GM12878 (cell line): Measurements from ENCODE around the gene SNAI3. TPM values are rescaled to one million over a fixed set of nuclear protein-coding genes. Genes with fewer than 3 reads are reported as not detected.

ENCODE experiments used
- ATAC-seq: fragments of 200-7000 bp; cut with Tn5 transposase; 3 replicates; pipeline ENCODE4 v1.9.1; 2020; ENCODE audit warnings: mild to moderate bottlenecking, moderate library complexity
- BruUV-seq: library from RNA; stranded (reverse); fragments of 400-500 nt; replicated peaks from 2 replicates; lab custom pipeline; 2021; lab: Mats Ljungman, UMichigan
- CTCF ChIA-PET: fragments of 300-600 bp; sonication (Branson Sonifier 250); formaldehyde crosslinking; extraction: SDS; loops from one replicate; lab custom pipeline; 2021; ENCODE audit warnings: inconsistent platforms; lab: Yijun Ruan, JAX
- POLR2A ChIA-PET: fragments of 350-600 bp; formaldehyde crosslinking; extraction: SDS; loops from one replicate; lab custom pipeline; 2021; ENCODE audit warnings: inconsistent platforms; lab: Charles Lee
- RAD21 ChIA-PET: fragments of 300-600 bp; sonication (Branson Sonifier 250); formaldehyde crosslinking; loops from one replicate; lab custom pipeline; 2023; ENCODE audit warnings: antibody characterized with exemption; ENCODE audit not compliant: unreplicated experiment; lab: Charles Lee
- SMC1A ChIA-PET: fragments of 300-600 bp; sonication (Branson Sonifier 250); formaldehyde crosslinking; loops from one replicate; lab custom pipeline; 2023; ENCODE audit not compliant: unreplicated experiment, uncharacterized antibody; lab: Charles Lee
- DNase-seq: peaks from one replicate; pipeline ENCODE4 v3.0.0-alpha.2; 2011; ENCODE audit warnings: low read depth, low spot score
- FAIRE-seq: peaks from 3 replicates; lab custom pipeline; 2011; peaks lifted over from hg19 to GRCh38; lab: Jason Lieb, UNC
- H2AFZ ChIP-seq: 2 replicates; pipeline ENCODE4 v1.6.0; 2011; ENCODE audit warnings: low read depth, low read length, control low read depth; ENCODE audit not compliant: control insufficient read depth
- H3K27ac ChIP-seq: 2 replicates; pipeline ENCODE4 v1.5.1; 2011; ENCODE audit warnings: control low read depth; ENCODE audit not compliant: control insufficient read depth, insufficient read depth
- H3K27me3 ChIP-seq, 2 experiments: replicated peaks in 1 of 2; 2 replicates each; pipeline versions ENCODE4 v1.6.0 to v1.6.1; 2011; ENCODE audit warnings: low read length in 1 of 2; ENCODE audit not compliant: control insufficient read depth in 2 of 2, insufficient read depth in 2 of 2
- H3K36me3 ChIP-seq, 2 experiments: 2 replicates each; pipeline ENCODE4 v1.5.1; 2011; ENCODE audit warnings: low read length in 1 of 2; ENCODE audit not compliant: control insufficient read depth in 2 of 2, insufficient read depth in 2 of 2
- H3K4me1 ChIP-seq: 2 replicates; pipeline ENCODE4 v1.6.1; 2011; ENCODE audit warnings: mild to moderate bottlenecking, low read length, moderate library complexity, mixed read lengths; ENCODE audit not compliant: control insufficient read depth, insufficient read depth
- H3K4me2 ChIP-seq: 2 replicates; pipeline ENCODE4 v1.6.0; 2011; ENCODE audit warnings: control low read depth; ENCODE audit not compliant: control insufficient read depth, insufficient read depth
- H3K4me3 ChIP-seq: fragments of 200-600 bp; sonication (generic); 2 replicates; pipeline ENCODE4 v1.5.1; 2016
- H3K79me2 ChIP-seq: 2 replicates; pipeline ENCODE4 v1.6.0; 2011; ENCODE audit warnings: low read length; ENCODE audit not compliant: control insufficient read depth, insufficient read depth
- H3K9ac ChIP-seq: 2 replicates; pipeline ENCODE4 v1.8.0; 2011; ENCODE audit warnings: low read length, control low read depth, mixed read lengths; ENCODE audit not compliant: control insufficient read depth, insufficient read depth
- H3K9me3 ChIP-seq: replicated peaks from 3 replicates; pipeline ENCODE4 v1.5.1; 2011; ENCODE audit warnings: mild to moderate bottlenecking, low read length; ENCODE audit not compliant: control insufficient read depth, insufficient read depth
- H4K20me1 ChIP-seq: 2 replicates; pipeline ENCODE4 v1.6.0; 2011; ENCODE audit not compliant: control insufficient read depth, insufficient read depth
- KDM1A ChIP-seq: fragments of 200-600 bp; sonication (generic); IDR thresholded peaks from 2 replicates; pipeline ENCODE4 v1.6.1; 2016; ENCODE audit warnings: borderline replicate concordance
- STAT1 ChIP-seq: fragments of 450-650 bp; conservative IDR thresholded peaks from 2 replicates; pipeline ENCODE4 v1.6.1; 2014; ENCODE audit warnings: antibody characterized with exemption, mild to moderate bottlenecking
- TCF3 ChIP-seq: IDR thresholded peaks from 2 replicates; pipeline ENCODE4 v1.6.1; 2012; ENCODE audit warnings: low read depth, mild to moderate bottlenecking, low read length, borderline replicate concordance; ENCODE audit not compliant: insufficient read depth
- WGBS: methylation state at CpG from one replicate; pipeline ENCODE4 v1.1.6; 2016; ENCODE audit warnings: low lambda C conversion rate; ENCODE audit not compliant: insufficient replicate concordance, insufficient coverage; ENCODE audit errors: missing lambda C conversion rate; 5-methylcytosine and 5-hydroxymethylcytosine counted together
- in situ Hi-C: fragments of 300-500 bp; cut with MboI; formaldehyde crosslinking; loops from 9 replicates; pipeline ENCODE4 v1.14.3; 2018; ENCODE audit warnings: mixed read lengths
- intact Hi-C: fragments of 100-400 bp; cut with micrococcal nuclease; formaldehyde crosslinking; loops from one replicate; pipeline ENCODE4 v1.14.2; 2022; ENCODE audit not compliant: unreplicated experiment
- polyA plus RNA-seq, 11 experiments: library from polyadenylated mRNA; depleted of rRNA in 4 of 11; unstranded in 6 of 11; stranded (reverse) in 5 of 11; fragments of >200 nt; fragmentation: Nextera tagmentation in 4 of 11; fragmentation: Illumina TruSeq in 1 of 11; extraction: Ambion mirVana in 4 of 11; extraction: Trizol in 1 of 11; gene quantifications; 1 replicate in 1 of 11; 2 replicates in 10 of 11; pipeline versions ENCODE4 v1.2.1 to v1.2.3, GENCODE V29; 2011 to 2016; ENCODE audit warnings: inconsistent platforms in 2 of 11, missing spikeins in 2 of 11, low read depth in 1 of 11
- total RNA-seq, 4 experiments: library from RNA; depleted of rRNA in 3 of 4; stranded (reverse); fragments of >200 nt in 3 of 4; fragmentation: Illumina TruSeq in 1 of 4; extraction: Trizol in 1 of 4; gene quantifications; 2 replicates each; pipeline versions ENCODE4 v1.2.1 to v1.2.3, GENCODE V29; 2013 to 2021
- TF ChIP-seq, protein P1 (sequence below): IDR thresholded peaks from 2 replicates; pipeline ENCODE4 v1.6.1; 2012; ENCODE audit warnings: mild to moderate bottlenecking, low read depth, low read length

SNAI3 gene
- total and polyA plus RNA-seq, 10 of the 15 experiments (the other 5 are each of a cell fraction or from before 2014, with no cell fraction given) = 0.21 to 7.4 (median 3.0) TPM

DNA sequence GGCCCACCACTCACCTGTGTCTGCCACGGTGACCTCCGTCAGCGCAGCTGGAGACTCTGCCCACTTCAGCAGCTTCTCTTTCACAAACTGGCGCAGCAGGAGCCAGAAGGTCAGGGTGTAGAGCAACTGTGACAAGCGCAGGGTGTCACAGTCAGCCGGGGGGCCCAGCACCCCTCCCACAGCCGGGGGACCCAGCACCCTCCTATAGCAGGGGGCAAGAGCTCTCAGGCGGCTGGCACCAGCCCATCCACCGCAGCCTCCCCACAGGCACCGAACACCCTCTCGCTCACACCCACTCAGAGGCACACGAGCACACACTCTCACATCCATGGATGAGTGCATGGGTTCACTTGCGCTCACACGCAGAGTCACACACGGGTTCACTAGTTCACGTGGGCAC lies 48.8 kb upstream of the SNAI3 start:
- no peak for ATAC-seq
- H3K27me3 ChIP-seq = no peaks in the 10 kb centered on the region
- no peak overlapping the region for H2AFZ ChIP-seq
- in situ Hi-C loops = no loop called here
- H3K36me3 ChIP-seq = peaks cover 9 to 47% of the 10 kb centered on the region in 2 experiments; a peak in 3 of 4 replicates
- no peak for TF ChIP-seq KDM1A
- TF ChIP-seq, protein P1, sequence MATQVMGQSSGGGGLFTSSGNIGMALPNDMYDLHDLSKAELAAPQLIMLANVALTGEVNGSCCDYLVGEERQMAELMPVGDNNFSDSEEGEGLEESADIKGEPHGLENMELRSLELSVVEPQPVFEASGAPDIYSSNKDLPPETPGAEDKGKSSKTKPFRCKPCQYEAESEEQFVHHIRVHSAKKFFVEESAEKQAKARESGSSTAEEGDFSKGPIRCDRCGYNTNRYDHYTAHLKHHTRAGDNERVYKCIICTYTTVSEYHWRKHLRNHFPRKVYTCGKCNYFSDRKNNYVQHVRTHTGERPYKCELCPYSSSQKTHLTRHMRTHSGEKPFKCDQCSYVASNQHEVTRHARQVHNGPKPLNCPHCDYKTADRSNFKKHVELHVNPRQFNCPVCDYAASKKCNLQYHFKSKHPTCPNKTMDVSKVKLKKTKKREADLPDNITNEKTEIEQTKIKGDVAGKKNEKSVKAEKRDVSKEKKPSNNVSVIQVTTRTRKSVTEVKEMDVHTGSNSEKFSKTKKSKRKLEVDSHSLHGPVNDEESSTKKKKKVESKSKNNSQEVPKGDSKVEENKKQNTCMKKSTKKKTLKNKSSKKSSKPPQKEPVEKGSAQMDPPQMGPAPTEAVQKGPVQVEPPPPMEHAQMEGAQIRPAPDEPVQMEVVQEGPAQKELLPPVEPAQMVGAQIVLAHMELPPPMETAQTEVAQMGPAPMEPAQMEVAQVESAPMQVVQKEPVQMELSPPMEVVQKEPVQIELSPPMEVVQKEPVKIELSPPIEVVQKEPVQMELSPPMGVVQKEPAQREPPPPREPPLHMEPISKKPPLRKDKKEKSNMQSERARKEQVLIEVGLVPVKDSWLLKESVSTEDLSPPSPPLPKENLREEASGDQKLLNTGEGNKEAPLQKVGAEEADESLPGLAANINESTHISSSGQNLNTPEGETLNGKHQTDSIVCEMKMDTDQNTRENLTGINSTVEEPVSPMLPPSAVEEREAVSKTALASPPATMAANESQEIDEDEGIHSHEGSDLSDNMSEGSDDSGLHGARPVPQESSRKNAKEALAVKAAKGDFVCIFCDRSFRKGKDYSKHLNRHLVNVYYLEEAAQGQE = no peak
- no peak for TF ChIP-seq STAT1
- 0 out of 2 replicates have a peak, but pooled peaks have one; percentile 29 for TF ChIP-seq TCF3
- TF ChIP-seq, all 136 proteins: peak for 1
- no peaks in the 10 kb centered on the region for H3K9me3 ChIP-seq
- no TSS peak for BruUV-seq
- H3K4me3 ChIP-seq = no peak overlapping the region
- ChIA-PET POLR2A (no interaction called here), CTCF (interaction anchor here (3.1 kb wide), 1 partner anchor 46 kb away, joined by 51 read pairs; no protein-coding TSS in a partner anchor), SMC1A (no interaction called here), RAD21 (no interaction called here)
- H3K27ac ChIP-seq = no peak overlapping the region
- intact Hi-C loops = no loop called here
- FAIRE-seq (no peak), DNase-seq (no peak)
- H4K20me1 ChIP-seq = no peaks in the 10 kb centered on the region
- no peak overlapping the region for H3K9ac ChIP-seq
- no peaks in the 10 kb centered on the region for H3K79me2 ChIP-seq
- no peak overlapping the region for H3K4me2 ChIP-seq
- 92% methylated on average over 14 of the region's 16 CpGs for WGBS
- H3K4me1 ChIP-seq = peaks cover 3% of the 10 kb centered on the region; the same call in 1 of the 2 replicates
